ENCODE results near the gene UBAP1.

GRCh38 chr9:34203275-34203991, 24.6 kb downstream of the UBAP1 start:
- TF ChIP-seq CTCF (IDR thresholded peaks at IDR 0.05; ENCODE audit: low read depth, low read length) (no peak), MAX (IDR thresholded peaks at IDR 0.05; ENCODE audit: low read depth, low read length) (no peak), POLR2A (IDR thresholded peaks at IDR 0.05; ENCODE audit: extremely low read depth, insufficient read length) (no peak)
